OCI-LY1 (cell line): Measurements from ENCODE around the gene B4GALT6.
"Not testable (repeated sequence)": the region's sequence is repeated elsewhere in the genome, so short reads cannot be mapped to it uniquely, and the experiment has no call there.

Experiments used
- H2AFZ ChIP-seq: fragments of 200-600 bp; sonication (generic), shearing (Covaris generic); 2 replicates; pipeline ENCODE4 v1.6.0; 2014; ENCODE audit warnings: antibody characterized with exemption, mild to moderate bottlenecking, low read length
- H3F3A ChIP-seq: fragments of 200-600 bp; sonication (generic), shearing (Covaris generic); 2 replicates; pipeline ENCODE4 v1.6.0; 2014; ENCODE audit warnings: mild to moderate bottlenecking, antibody characterized with exemption, low read length, moderate library complexity; ENCODE audit not compliant: insufficient read depth
- H3K27ac ChIP-seq: fragments of 200-600 bp; sonication (generic); 2 replicates; pipeline ENCODE4 v1.5.1; 2014; ENCODE audit warnings: low read length, mixed run types, mild to moderate bottlenecking, low read depth; ENCODE audit not compliant: poor library complexity, severe bottlenecking
- H3K27me3 ChIP-seq: fragments of 200-600 bp; sonication (generic); 2 replicates; pipeline ENCODE4 v1.6.0; 2014; ENCODE audit warnings: antibody characterized with exemption, mild to moderate bottlenecking, low read length, moderate library complexity; ENCODE audit not compliant: insufficient read depth
- H3K36me3 ChIP-seq: fragments of 200-600 bp; sonication (generic); 2 replicates; pipeline ENCODE4 v1.6.1; 2014; ENCODE audit warnings: mild to moderate bottlenecking, antibody characterized with exemption, low read length, moderate library complexity, mixed read lengths; ENCODE audit not compliant: insufficient read depth
- H3K4me1 ChIP-seq: fragments of 200-600 bp; sonication (generic); 2 replicates; pipeline ENCODE4 v1.5.1; 2014; ENCODE audit warnings: mild to moderate bottlenecking, low read length, moderate library complexity; ENCODE audit not compliant: insufficient read depth, severe bottlenecking
- H3K4me2 ChIP-seq: fragments of 200-600 bp; sonication (generic), shearing (Covaris generic); 2 replicates; pipeline ENCODE4 v1.6.1; 2014; ENCODE audit warnings: low read length
- H3K4me3 ChIP-seq: fragments of 200-600 bp; sonication (generic); 2 replicates; pipeline ENCODE4 v1.5.1; 2014; ENCODE audit warnings: low read length, low read depth, mild to moderate bottlenecking, mixed read lengths; ENCODE audit not compliant: poor library complexity, severe bottlenecking
- H3K79me2 ChIP-seq: fragments of 200-600 bp; shearing (Covaris generic); 2 replicates; pipeline ENCODE4 v1.6.1; 2016; ENCODE audit warnings: mixed run types, low read length, mixed read lengths; ENCODE audit not compliant: insufficient read depth
- H3K9ac ChIP-seq: fragments of 200-600 bp; sonication (generic), shearing (Covaris generic); 2 replicates; pipeline ENCODE4 v1.6.1; 2014; ENCODE audit warnings: mild to moderate bottlenecking, low read length, mixed read lengths
- H3K9me2 ChIP-seq: fragments of 200-600 bp; sonication (generic), shearing (Covaris generic); 2 replicates; pipeline ENCODE4 v1.6.1; 2014; ENCODE audit warnings: low read depth, mild to moderate bottlenecking, low read length, mixed read lengths
- H3K9me3 ChIP-seq: fragments of 200-600 bp; shearing (Covaris generic); 2 replicates; pipeline ENCODE4 v1.6.1; 2014; ENCODE audit warnings: low read length, mixed read lengths
- H4K20me1 ChIP-seq: fragments of 200-600 bp; sonication (generic), shearing (Covaris generic); 2 replicates; pipeline ENCODE4 v1.6.0; 2016; ENCODE audit warnings: mild to moderate bottlenecking, low read length; ENCODE audit not compliant: insufficient read depth
- EZH2 ChIP-seq: fragments of 200-600 bp; sonication (generic), shearing (Covaris generic); IDR thresholded peaks from 2 replicates; pipeline ENCODE4 v1.8.0; 2017; ENCODE audit warnings: borderline replicate concordance, mixed run types, mild to moderate bottlenecking, antibody characterized with exemption, low read length, moderate library complexity, mixed read lengths
- TF ChIP-seq, protein P1 (sequence below): fragments of 200-600 bp; sonication (generic), shearing (Covaris generic); IDR thresholded peaks from 2 replicates; pipeline ENCODE4 v1.5.1; 2017; ENCODE audit warnings: mild to moderate bottlenecking, antibody characterized with exemption, low read length, moderate library complexity, mixed read lengths

B4GALT6 gene

GRCh38 chr18:31684279-31685096 lies at the start of gene B4GALT6:
B4GALT6 (minus strand) TSS chr18:31684581; CDS start chr18:31684426, 155 bp downstream.
- H2AFZ ChIP-seq, result no peak within 1 kb of the TSS
- TF ChIP-seq, protein P1, sequence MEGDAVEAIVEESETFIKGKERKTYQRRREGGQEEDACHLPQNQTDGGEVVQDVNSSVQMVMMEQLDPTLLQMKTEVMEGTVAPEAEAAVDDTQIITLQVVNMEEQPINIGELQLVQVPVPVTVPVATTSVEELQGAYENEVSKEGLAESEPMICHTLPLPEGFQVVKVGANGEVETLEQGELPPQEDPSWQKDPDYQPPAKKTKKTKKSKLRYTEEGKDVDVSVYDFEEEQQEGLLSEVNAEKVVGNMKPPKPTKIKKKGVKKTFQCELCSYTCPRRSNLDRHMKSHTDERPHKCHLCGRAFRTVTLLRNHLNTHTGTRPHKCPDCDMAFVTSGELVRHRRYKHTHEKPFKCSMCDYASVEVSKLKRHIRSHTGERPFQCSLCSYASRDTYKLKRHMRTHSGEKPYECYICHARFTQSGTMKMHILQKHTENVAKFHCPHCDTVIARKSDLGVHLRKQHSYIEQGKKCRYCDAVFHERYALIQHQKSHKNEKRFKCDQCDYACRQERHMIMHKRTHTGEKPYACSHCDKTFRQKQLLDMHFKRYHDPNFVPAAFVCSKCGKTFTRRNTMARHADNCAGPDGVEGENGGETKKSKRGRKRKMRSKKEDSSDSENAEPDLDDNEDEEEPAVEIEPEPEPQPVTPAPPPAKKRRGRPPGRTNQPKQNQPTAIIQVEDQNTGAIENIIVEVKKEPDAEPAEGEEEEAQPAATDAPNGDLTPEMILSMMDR, result no peak
- no peak for TF ChIP-seq EZH2

GRCh38 chr18:31731628-31732027 lies 47.2 kb upstream of the B4GALT6 start:
- Histone ChIP-seq H3K9ac (no peak overlapping the region), H3K4me1 (no peaks in the 10 kb centered on the region), H3K27ac (no peak overlapping the region), H4K20me1 (no peaks in the 10 kb centered on the region), H3K4me2 (no peak overlapping the region), H3K27me3 (no peaks in the 10 kb centered on the region), H3K36me3 (no peaks in the 10 kb centered on the region), H3K9me3 (no peaks in the 10 kb centered on the region), H3K79me2 (no peaks in the 10 kb centered on the region), H3K9me2 (no peaks in the 10 kb centered on the region), H3K4me3 (no peak overlapping the region), H3F3A (no peaks in the 10 kb centered on the region), H2AFZ (no peak overlapping the region)
- TF ChIP-seq EZH2, result no peak
- TF ChIP-seq, protein P1, result no peak

More at GRCh38 chr18:31684279-31685096, at the start of gene B4GALT6:
- Histone ChIP-seq H3K9me3 (no peaks in the 10 kb centered on the region), H3K27me3 (no peaks in the 10 kb centered on the region; the same call in 1 of the 2 replicates), H3K4me3 (peak within 1 kb of the TSS; percentile 52), H4K20me1 (no peaks in the 10 kb centered on the region), H3F3A (no peaks in the 10 kb centered on the region), H3K27ac (no peak within 1 kb of the TSS), H3K79me2 (no peaks in the 10 kb centered on the region), H3K36me3 (no peaks in the 10 kb centered on the region), H3K4me2 (peak within 1 kb of the TSS; percentile 50), H3K4me1 (no peaks in the 10 kb centered on the region), H3K9me2 (no peaks in the 10 kb centered on the region), H3K9ac (no peak within 1 kb of the TSS)

DNA sequence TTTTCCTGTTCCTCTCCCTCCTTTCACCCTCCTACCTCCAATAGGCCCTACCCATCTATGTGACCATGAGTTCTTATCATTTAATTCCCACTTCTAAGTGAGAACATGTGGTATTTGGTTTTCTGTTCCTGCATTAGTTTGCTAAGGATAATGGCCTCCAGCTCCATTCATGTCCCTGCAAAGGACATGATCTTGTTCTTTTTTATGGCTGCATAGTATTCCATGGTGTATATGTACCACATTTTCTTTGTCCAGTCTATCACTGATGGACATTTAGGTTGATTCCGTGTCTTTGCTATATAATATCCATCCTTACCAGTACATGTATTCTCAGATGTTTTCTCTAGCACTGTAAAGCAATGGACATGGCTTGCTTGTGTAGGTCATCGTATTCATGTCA lies 44.8 kb upstream of the B4GALT6 start:
- H3K27me3 ChIP-seq, H3K4me3 ChIP-seq, H3K79me2 ChIP-seq, H2AFZ ChIP-seq, H4K20me1 ChIP-seq, H3K27ac ChIP-seq, H3K4me1 ChIP-seq, H3F3A ChIP-seq, H3K9me3 ChIP-seq, H3K9me2 ChIP-seq, H3K9ac ChIP-seq, H3K36me3 ChIP-seq, H3K4me2 ChIP-seq: not testable (repeated sequence)
